H1 (cell line): Measurements from ENCODE around the gene PLBD1. TPM values are rescaled to one million over a fixed set of nuclear protein-coding genes. Genes with fewer than 3 reads are reported as not detected.

Experiments used
- E2F6 ChIP-seq: IDR thresholded peaks from 2 replicates; pipeline ENCODE4 v1.6.1; 2012; ENCODE audit warnings: inconsistent platforms
- polyA plus RNA-seq, 7 experiments: library from polyadenylated mRNA; depleted of rRNA in 3 of 7; stranded (reverse) in 5 of 7; unstranded in 2 of 7; fragments of >200 nt in 5 of 7; fragments of 200-250 nt in 2 of 7; gene quantifications; 1 replicate in 5 of 7; 2 replicates in 1 of 7; 4 replicates in 1 of 7; pipeline versions ENCODE4 v1.2.1 to v1.2.3, GENCODE V29; 2011 to 2013; ENCODE audit warnings: missing spikeins in 2 of 7, mixed read lengths in 2 of 7
- total RNA-seq: library from RNA; stranded (reverse); fragmentation: NEBNext Ultra II Directional; extraction: Animal tissue kit (Norgen Biotek cat#: 25700); gene quantifications from 2 replicates; pipeline ENCODE4 v1.2.1, GENCODE V29; 2021
- TF ChIP-seq, protein P1 (sequence below): IDR thresholded peaks from 2 replicates; pipeline ENCODE4 v1.6.1; 2012; ENCODE audit warnings: low read length, inconsistent platforms

The PLBD1 gene
- total and polyA plus RNA-seq, 2 of the 8 experiments (the other 6 are each of a cell fraction or from before 2014, with no cell fraction given): 6.3 to 12.3 TPM

DNA sequence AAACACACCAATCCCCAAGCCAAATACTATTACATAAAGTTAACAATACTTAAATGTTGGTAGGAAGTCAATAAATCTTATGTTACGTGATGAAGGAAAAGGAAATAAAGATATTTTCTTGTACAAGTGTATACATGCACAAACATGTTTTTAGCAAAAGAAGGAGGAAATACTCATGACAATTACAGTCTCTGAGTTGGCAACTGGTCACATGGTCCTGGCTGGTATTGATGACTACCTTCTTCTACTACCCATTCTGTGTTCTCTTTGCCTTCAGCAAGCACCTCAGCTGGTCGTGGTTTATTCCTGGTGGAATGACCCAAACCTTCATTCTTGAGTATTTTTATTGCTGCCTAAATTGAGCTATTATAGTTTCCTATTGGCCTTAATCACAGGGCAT is 84.8 kb downstream of the PLBD1 start (continued):
- no peak for TF ChIP-seq E2F6
- TF ChIP-seq, protein P1, sequence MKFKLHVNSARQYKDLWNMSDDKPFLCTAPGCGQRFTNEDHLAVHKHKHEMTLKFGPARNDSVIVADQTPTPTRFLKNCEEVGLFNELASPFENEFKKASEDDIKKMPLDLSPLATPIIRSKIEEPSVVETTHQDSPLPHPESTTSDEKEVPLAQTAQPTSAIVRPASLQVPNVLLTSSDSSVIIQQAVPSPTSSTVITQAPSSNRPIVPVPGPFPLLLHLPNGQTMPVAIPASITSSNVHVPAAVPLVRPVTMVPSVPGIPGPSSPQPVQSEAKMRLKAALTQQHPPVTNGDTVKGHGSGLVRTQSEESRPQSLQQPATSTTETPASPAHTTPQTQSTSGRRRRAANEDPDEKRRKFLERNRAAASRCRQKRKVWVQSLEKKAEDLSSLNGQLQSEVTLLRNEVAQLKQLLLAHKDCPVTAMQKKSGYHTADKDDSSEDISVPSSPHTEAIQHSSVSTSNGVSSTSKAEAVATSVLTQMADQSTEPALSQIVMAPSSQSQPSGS: no peak
